Measurements from ENCODE around the gene NGDN.

- TF ChIP-seq CTCF (IDR thresholded peaks at IDR 0.05) (no peak), POLR2AphosphoS5 (IDR thresholded peaks at IDR 0.05; ENCODE audit: low read depth, low read length) (no peak)
Observed at GRCh38 chr14:23464700-23465099, 4.8 kb upstream of the NGDN start.

All from Panc1 (cell line).